HCT116 (cell line): ENCODE measurements around the gene KAZN. TPM values are rescaled to one million over a fixed set of nuclear protein-coding genes. Genes with fewer than 3 reads are reported as not detected.

ENCODE experiments used
- ATAC-seq: fragments of 200-7000 bp; cut with Tn5 transposase; 2 replicates; pipeline ENCODE4 v1.9.1; 2020; ENCODE audit warnings: mild to moderate bottlenecking, moderate library complexity
- BruUV-seq: library from RNA; stranded (reverse); fragments of 400-500 nt; replicated peaks from 2 replicates; lab custom pipeline; 2021; lab: Mats Ljungman, UMichigan
- CTCF ChIA-PET: fragments of 300-600 bp; sonication (Branson Sonifier 250); formaldehyde crosslinking; loops from one replicate; lab custom pipeline; 2021; ENCODE audit warnings: antibody characterized with exemption; lab: Charles Lee
- POLR2A ChIA-PET: fragments of 300-600, 350-600 bp; sonication (Branson Sonifier 250); formaldehyde crosslinking; loops from one replicate; lab custom pipeline; 2021; ENCODE audit warnings: antibody characterized with exemption; lab: Charles Lee
- RAD21 ChIA-PET, 2 experiments: fragments of 300-600 bp; sonication (Branson Sonifier 250); formaldehyde crosslinking; loops; one replicate each; lab custom pipeline; 2023; ENCODE audit warnings: low total read pairs in 2 of 2; ENCODE audit not compliant: uncharacterized antibody in 2 of 2, unreplicated experiment in 2 of 2, low non-redundant PET in 1 of 2; lab: Charles Lee
- DNase-seq: peaks from one replicate; pipeline ENCODE4 v3.0.0-alpha.2; 2010; ENCODE audit warnings: low read depth, low spot score
- H2AFZ ChIP-seq: fragments of 200-600 bp; shearing (Covaris generic), sonication (generic); 2 replicates; pipeline ENCODE4 v1.6.1; 2017; ENCODE audit warnings: low read depth, mixed run types, mixed read lengths, antibody characterized with exemption, low read length; ENCODE audit not compliant: poor library complexity, severe bottlenecking
- H3K27ac ChIP-seq: 2 replicates; pipeline ENCODE4 v1.5.1; 2012; ENCODE audit warnings: low read depth, low read length
- H3K27me3 ChIP-seq: fragments of 200-600 bp; sonication (generic); 2 replicates; pipeline ENCODE4 v1.6.1; 2016; ENCODE audit warnings: mixed run types, low read length, mixed read lengths; ENCODE audit not compliant: insufficient read depth
- H3K36me3 ChIP-seq, 2 experiments: fragments of 200-500 bp in 1 of 2; fragments of 200-600 bp in 1 of 2; sonication (Bioruptor generic) in 1 of 2; sonication (generic) in 1 of 2; 2 replicates each; pipeline versions ENCODE4 v1.5.1 to v1.6.1; 2014 to 2016; ENCODE audit warnings: low read length in 2 of 2, inconsistent platforms in 1 of 2, mixed read lengths in 1 of 2, mixed run types in 1 of 2; ENCODE audit not compliant: insufficient read depth in 2 of 2, control insufficient read depth in 1 of 2
- H3K4me1 ChIP-seq, 2 experiments: fragments of 200-600 bp in 1 of 2; sonication (generic) in 1 of 2; 2 replicates each; pipeline versions ENCODE4 v1.5.1 to v1.6.1; 2012 to 2017; ENCODE audit warnings: low read length in 2 of 2, inconsistent platforms in 1 of 2, mild to moderate bottlenecking in 1 of 2, mixed read lengths in 1 of 2, mixed run types in 1 of 2, moderate library complexity in 1 of 2; ENCODE audit not compliant: insufficient read depth in 2 of 2, control insufficient read depth in 1 of 2
- H3K4me2 ChIP-seq: fragments of 200-600 bp; sonication (generic); 2 replicates; pipeline ENCODE4 v1.6.1; 2017; ENCODE audit warnings: mixed run types, low read length, mixed read lengths
- H3K4me3 ChIP-seq, 2 experiments: fragments of 200-600 bp in 1 of 2; sonication (generic) in 1 of 2; replicated peaks in 1 of 2; 2 replicates each; pipeline ENCODE4 v1.5.1; 2011 to 2016; ENCODE audit warnings: low read length in 2 of 2, control low read depth in 1 of 2, low read depth in 1 of 2, mild to moderate bottlenecking in 1 of 2, mixed read lengths in 1 of 2, mixed run types in 1 of 2
- H3K79me2 ChIP-seq: fragments of 200-600 bp; sonication (generic); 2 replicates; pipeline ENCODE4 v1.6.1; 2017; ENCODE audit warnings: mild to moderate bottlenecking, mixed run types, low read length, moderate library complexity, mixed read lengths; ENCODE audit not compliant: insufficient read depth
- H3K9ac ChIP-seq: fragments of 200-600 bp; sonication (generic); 2 replicates; pipeline ENCODE4 v1.6.1; 2016; ENCODE audit warnings: low read length, mixed read lengths
- H3K9me2 ChIP-seq: fragments of 200-600 bp; sonication (generic), shearing (Covaris generic); 2 replicates; pipeline ENCODE4 v1.6.1; 2017; ENCODE audit warnings: mixed run types, mild to moderate bottlenecking, moderate library complexity; ENCODE audit not compliant: insufficient read depth
- H3K9me3 ChIP-seq, 2 experiments: fragments of 200-500 bp in 1 of 2; fragments of 200-600 bp in 1 of 2; sonication (Bioruptor generic) in 1 of 2; sonication (generic) in 1 of 2; 2 replicates each; pipeline ENCODE4 v1.6.1; 2014 to 2017; ENCODE audit warnings: low read length in 2 of 2, mixed read lengths in 2 of 2, inconsistent platforms in 1 of 2, low read depth in 1 of 2, mild to moderate bottlenecking in 1 of 2, mixed run types in 1 of 2, moderate library complexity in 1 of 2; ENCODE audit not compliant: control insufficient read depth in 1 of 2, insufficient read depth in 1 of 2
- H4K20me1 ChIP-seq: fragments of 200-600 bp; sonication (generic), shearing (Covaris generic); 2 replicates; pipeline ENCODE4 v1.6.1; 2017; ENCODE audit warnings: mixed run types, mild to moderate bottlenecking, moderate library complexity; ENCODE audit not compliant: insufficient read depth
- CEBPB ChIP-seq: IDR thresholded peaks from 2 replicates; pipeline ENCODE4 v1.6.1; 2012; ENCODE audit warnings: low read depth
- CTCF ChIP-seq, 3 experiments: fragments of 200-600 bp in 1 of 3; sonication (generic) in 1 of 3; IDR thresholded peaks in 2 of 3; conservative IDR thresholded peaks in 1 of 3; 2 replicates each; pipeline ENCODE4 v1.5.1; 2012 to 2017; ENCODE audit warnings: low read depth in 2 of 3, low read length in 2 of 3, antibody characterized with exemption in 1 of 3, borderline replicate concordance in 1 of 3, control low read depth in 1 of 3, mild to moderate bottlenecking in 1 of 3, mixed read lengths in 1 of 3, mixed run types in 1 of 3, moderate library complexity in 1 of 3; ENCODE audit not compliant: insufficient read depth in 1 of 3
- EZH2 ChIP-seq: fragments of 200-600 bp; sonication (generic); IDR thresholded peaks from 2 replicates; pipeline ENCODE4 v1.6.1; 2017; ENCODE audit warnings: antibody characterized with exemption, mixed run types
- SIN3A ChIP-seq: IDR thresholded peaks from 2 replicates; pipeline ENCODE4 v1.6.1; 2012; ENCODE audit warnings: low read depth
- YY1 ChIP-seq: IDR thresholded peaks from 2 replicates; pipeline ENCODE4 v1.6.1; 2011; ENCODE audit warnings: low read length, low read depth, moderate library complexity, mild to moderate bottlenecking; ENCODE audit not compliant: insufficient replicate concordance; ENCODE audit errors: extremely low read depth
- ZNF274 ChIP-seq: fragments of 200-500 bp; sonication (Bioruptor generic); IDR thresholded peaks from 2 replicates; pipeline ENCODE4 v1.6.1; 2014; ENCODE audit warnings: mild to moderate bottlenecking, low read depth, low read length, inconsistent platforms
- intact Hi-C: fragments of 100-400 bp; cut with micrococcal nuclease; formaldehyde crosslinking; loops from 2 replicates; pipeline ENCODE4 v1.10.0; 2022
- total RNA-seq: library from RNA; stranded (reverse); gene quantifications from one replicate; pipeline ENCODE4 v1.2.1, GENCODE V29; 2021; ENCODE audit not compliant: unreplicated experiment
- TF ChIP-seq, protein P1 (sequence below): IDR thresholded peaks from 2 replicates; pipeline ENCODE4 v1.6.1; 2011; ENCODE audit warnings: mild to moderate bottlenecking, low read length, moderate library complexity; ENCODE audit not compliant: insufficient replicate concordance; ENCODE audit errors: extremely low read depth

The KAZN gene
- total RNA-seq, 1 experiment from 2014 or later, result 13.4 TPM

DNA sequence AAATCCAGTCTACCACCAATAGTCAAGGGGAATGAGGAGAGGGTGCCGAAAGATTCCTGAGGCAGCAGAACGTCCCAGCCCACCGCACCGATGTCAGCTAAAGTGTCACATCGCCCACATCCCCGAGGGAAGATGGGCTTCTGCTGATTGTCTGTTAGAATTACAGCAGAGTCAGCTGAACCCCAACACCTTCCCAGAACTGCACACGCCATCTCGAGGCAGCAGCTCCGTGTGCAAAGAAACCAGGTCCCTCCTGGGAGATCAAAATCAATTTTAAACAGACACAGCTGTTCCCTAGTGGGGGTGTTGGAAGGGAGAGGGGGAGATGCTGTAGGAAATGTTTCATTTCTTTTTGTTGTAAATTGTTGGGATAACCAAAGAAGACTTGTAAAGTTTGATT lies 12.8 kb upstream of the KAZN start:
- Histone ChIP-seq H2AFZ (no peak overlapping the region), H3K27ac (no peak overlapping the region), H3K79me2 (no peaks in the 10 kb centered on the region), H3K9me2 (no peaks in the 10 kb centered on the region), H3K4me3 (no peak overlapping the region), H3K9ac (no peak overlapping the region), H3K4me2 (no peak overlapping the region), H3K27me3 (peaks cover 38% of the 10 kb centered on the region), H4K20me1 (no peaks in the 10 kb centered on the region), H3K36me3 (no peaks in the 10 kb centered on the region), H3K9me3 (no peaks in the 10 kb centered on the region), H3K4me1 (no peaks in the 10 kb centered on the region)
- TF ChIP-seq, protein P1, sequence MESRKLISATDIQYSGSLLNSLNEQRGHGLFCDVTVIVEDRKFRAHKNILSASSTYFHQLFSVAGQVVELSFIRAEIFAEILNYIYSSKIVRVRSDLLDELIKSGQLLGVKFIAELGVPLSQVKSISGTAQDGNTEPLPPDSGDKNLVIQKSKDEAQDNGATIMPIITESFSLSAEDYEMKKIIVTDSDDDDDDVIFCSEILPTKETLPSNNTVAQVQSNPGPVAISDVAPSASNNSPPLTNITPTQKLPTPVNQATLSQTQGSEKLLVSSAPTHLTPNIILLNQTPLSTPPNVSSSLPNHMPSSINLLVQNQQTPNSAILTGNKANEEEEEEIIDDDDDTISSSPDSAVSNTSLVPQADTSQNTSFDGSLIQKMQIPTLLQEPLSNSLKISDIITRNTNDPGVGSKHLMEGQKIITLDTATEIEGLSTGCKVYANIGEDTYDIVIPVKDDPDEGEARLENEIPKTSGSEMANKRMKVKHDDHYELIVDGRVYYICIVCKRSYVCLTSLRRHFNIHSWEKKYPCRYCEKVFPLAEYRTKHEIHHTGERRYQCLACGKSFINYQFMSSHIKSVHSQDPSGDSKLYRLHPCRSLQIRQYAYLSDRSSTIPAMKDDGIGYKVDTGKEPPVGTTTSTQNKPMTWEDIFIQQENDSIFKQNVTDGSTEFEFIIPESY, result no peak
- TF ChIP-seq CTCF (IDR thresholded peaks at IDR 0.05 in 2 of 3, conservative IDR thresholded peaks at IDR 0.05 in 1 of 3; ENCODE audit: borderline replicate concordance in 1 of 3, insufficient read depth in 1 of 3, low read depth in 2 of 3, low read length in 2 of 3) (no peak), SIN3A (no peak), EZH2 (no peak), CEBPB (no peak), ZNF274 (no peak), YY1 (no peak)
- RAD21 ChIA-PET, result no interaction called here
- CTCF ChIA-PET, result no interaction called here
- intact Hi-C loops, result no loop called here
- POLR2A ChIA-PET, result no interaction called here
- no peak for ATAC-seq
- BruUV-seq, result no TSS peak
- no peak for DNase-seq
